Stimulated activated naive CD8-positive, alpha-beta T cell treated with anti-CD3 and anti-CD28 coated beads, Interleukin-15, amount 100 ng/mL, for 72 hours (primary cell): Measurements from ENCODE around the gene ZNF432.
"Not testable (repeated sequence)": the region's sequence is repeated elsewhere in the genome, so short reads cannot be mapped to it uniquely, and the experiment has no call there.

Experiments
- ATAC-seq: fragments of 150-1000 bp; cut with Tn5 transposase; 2 replicates; pipeline ENCODE4 v1.10.0; 2021; ENCODE audit warnings: mild to moderate bottlenecking, moderate library complexity
- DNase-seq, 2 donors: peaks; one replicate each; pipeline ENCODE4 v3.0.0; 2021 to 2022
- H3K27ac Mint-ChIP-seq, 2 donors: one replicate each; pipeline ENCODE4 v1.8.0; 2022; ENCODE audit warnings: mild to moderate bottlenecking in 2 of 2, mixed read lengths in 2 of 2, moderate library complexity in 2 of 2
- H3K27me3 Mint-ChIP-seq: one replicate; pipeline ENCODE4 v1.8.0; 2022; ENCODE audit warnings: mixed read lengths
- H3K4me1 Mint-ChIP-seq: one replicate; pipeline ENCODE4 v1.8.0; 2022; ENCODE audit warnings: mild to moderate bottlenecking, mixed read lengths
- H3K4me3 Mint-ChIP-seq, 2 donors: one replicate each; pipeline ENCODE4 v1.8.0; 2022; ENCODE audit warnings: mild to moderate bottlenecking in 2 of 2, mixed read lengths in 2 of 2, moderate library complexity in 1 of 2
- H3K9me3 Mint-ChIP-seq, 2 donors: one replicate each; pipeline ENCODE4 v1.8.0; 2022; ENCODE audit warnings: mixed read lengths in 2 of 2

Gene ZNF432

DNA sequence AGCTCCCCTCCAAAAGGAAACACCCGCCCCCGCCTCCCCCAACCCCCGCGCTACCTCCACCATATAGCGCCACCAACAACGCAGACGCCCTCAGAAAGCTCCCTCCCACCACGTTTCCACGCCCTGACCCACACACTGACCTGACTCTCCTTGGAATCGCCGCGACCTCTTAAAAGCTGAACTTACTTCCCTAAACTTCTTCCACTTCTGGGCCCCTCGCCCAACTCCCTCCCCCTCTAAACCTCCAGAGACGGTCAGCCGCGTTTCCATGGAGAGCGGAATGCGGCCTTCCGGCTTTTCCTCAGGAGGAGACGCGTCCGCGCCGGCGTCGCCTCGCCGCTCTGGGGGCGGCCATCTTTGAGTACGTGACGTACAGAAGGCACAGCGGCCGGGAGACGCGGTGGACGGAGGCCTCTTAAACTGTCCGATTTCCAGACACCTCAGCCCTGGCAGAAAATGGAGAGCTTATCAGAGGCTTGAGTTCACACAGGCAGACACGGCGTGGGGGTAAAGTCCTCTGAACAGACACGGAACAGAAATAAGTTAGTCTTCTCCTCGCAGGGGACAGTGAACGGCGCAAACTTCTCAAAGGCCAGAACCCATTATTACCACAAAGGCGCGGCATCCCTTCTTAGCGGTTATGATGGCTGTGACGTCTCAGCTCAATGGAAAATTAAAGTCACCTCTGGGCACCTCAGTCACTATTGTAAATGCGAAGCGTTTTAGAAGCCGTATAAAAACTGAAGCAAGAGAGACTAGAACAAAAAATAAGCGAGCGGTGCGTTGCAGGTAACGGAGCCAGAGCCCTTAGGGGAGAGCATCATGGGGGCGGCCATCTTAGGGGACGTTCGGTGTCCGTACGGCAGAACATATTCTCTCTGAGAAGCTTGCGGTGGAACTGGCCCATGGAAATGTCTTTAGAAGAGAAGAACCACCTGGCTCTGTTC is at the start of gene ZNF432:
Gene ZNF432, minus strand, starts transcription at position 284 of the 947 bp plus-strand sequence. CDS start 1,970 bp downstream, outside the sequence.
- peak; percentile 80 to 86 for DNase-seq
- H3K4me3 Mint-ChIP-seq, result peak within 1 kb of the TSS; percentile 91 to 100
- peaks cover 27% of the 10 kb centered on the region for H3K4me1 Mint-ChIP-seq
- H3K27me3 Mint-ChIP-seq, result no peaks in the 10 kb centered on the region
- peaks cover 32 to 42% of the 10 kb centered on the region in 2 donors for H3K9me3 Mint-ChIP-seq
- H3K27ac Mint-ChIP-seq, result peak within 1 kb of the TSS; percentile 100
- ATAC-seq, result peak; percentile 94

DNA sequence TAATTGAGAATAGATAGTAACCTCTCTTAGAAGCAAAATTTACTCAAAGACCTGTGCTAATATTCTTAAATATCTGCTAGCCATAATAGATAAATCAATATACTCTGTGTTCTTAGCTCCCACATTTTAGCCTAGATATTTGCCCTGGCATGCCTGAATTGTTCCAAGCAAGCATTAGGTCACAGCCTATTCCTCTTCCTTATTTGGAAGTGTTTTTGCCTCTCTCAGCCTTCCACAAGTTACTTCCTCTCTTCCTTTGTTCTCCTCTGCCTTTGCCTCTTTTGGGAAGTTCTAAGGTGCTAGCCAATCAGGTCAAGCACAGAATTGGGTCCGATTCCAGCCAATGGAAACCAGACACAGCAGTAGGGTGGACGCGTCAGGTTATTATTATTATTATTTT is 47.8 kb upstream of the ZNF432 start:
- not testable (repeated sequence) for H3K27me3 Mint-ChIP-seq, H3K27ac Mint-ChIP-seq, ATAC-seq, DNase-seq
- peaks cover 35 to 80% of the 10 kb centered on the region in 2 donors for H3K9me3 Mint-ChIP-seq
- peak overlapping the region in 1 of 2 donors; percentile 97 for H3K4me3 Mint-ChIP-seq
- peaks cover 25% of the 10 kb centered on the region for H3K4me1 Mint-ChIP-seq

DNA sequence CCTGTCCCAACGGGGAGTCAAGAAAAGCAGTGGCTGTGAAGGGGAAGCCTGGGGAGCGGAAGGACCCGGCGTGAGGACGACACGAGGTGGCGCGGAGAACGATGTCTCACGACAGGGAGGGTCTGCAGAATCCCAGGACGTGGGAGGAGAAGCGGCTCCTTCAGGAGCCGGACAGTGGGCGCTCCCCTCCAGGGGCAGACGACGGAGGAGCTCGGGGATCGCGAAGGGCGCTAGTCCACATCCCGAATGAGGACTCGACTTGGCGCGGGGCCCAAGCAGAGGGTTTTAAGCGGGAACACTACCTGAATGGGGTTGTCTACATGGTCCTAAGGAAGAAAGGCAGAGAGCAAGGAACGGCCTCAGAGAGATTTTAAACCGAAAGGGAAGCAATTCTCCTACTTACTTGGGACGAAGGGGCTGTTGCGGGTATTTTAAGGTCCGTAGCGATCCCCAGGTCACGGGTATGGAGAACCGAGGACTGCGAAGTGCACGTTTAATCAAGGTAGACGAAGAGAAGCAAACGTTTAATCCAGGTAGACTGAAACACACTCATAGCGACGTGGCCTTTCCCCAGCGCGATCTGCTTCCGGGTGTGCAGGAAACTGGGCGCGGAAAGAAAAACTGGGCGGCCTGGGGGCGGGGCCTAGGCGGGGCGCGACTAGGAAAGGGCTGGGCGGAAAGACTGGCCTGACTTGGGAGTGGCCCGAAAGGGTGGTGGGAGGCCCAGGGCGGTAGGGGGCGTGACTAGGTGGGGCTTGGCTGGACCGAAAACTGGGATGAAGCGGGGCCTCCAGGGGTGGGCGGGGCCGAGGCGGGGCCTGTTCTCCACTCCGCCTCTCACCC is 46.8 kb upstream of the ZNF432 start, which contains the start of gene ZNF841:
Gene ZNF841, minus strand, starts transcription at position 594 of the 843 bp plus-strand sequence. CDS start 10,964 bp downstream, outside the sequence.
- H3K9me3 Mint-ChIP-seq, result peaks cover 42 to 90% of the 10 kb centered on the region in 2 donors
- H3K27ac Mint-ChIP-seq, result peak within 1 kb of the TSS; percentile 98 to 99
- H3K27me3 Mint-ChIP-seq, result no peaks in the 10 kb centered on the region
- ATAC-seq (peak; percentile 99), DNase-seq (peak; percentile 85 to 92)
- H3K4me3 Mint-ChIP-seq, result peak within 1 kb of the TSS; percentile 94 to 97
- H3K4me1 Mint-ChIP-seq, result peaks cover 25% of the 10 kb centered on the region

DNA sequence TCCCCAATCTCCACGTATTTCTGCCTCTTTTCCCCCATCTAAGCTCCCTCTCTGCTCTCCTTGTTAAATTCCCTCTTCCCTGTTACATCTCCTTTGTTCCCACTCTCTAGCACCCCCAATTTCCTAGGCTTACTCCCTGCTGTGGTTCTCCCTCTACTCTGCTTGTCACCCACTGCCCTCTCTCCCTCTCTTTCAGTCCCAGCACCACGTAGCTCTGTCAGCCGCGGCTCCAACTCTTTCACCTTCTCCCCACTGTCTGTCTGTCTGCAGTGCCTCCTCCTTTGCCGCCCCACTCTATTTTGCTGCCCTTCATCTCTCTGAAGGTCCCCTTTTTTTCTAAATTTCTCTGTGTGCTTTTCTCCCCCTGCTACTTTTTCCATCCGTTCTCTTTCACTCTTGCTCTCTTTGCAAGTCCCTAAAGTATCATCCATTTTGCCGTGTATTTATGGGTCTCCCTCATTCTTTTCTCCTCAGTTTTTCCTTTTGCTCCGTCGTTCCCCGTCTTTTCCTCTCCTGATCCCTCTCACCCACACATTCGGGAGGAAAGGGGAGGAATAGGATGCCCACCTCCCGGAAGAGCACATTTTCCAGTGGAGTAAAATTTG is 46.0 kb upstream of the ZNF432 start:
- H3K4me3 Mint-ChIP-seq, result peak overlapping the region; percentile 94 to 97
- peak overlapping the region; percentile 98 to 99 for H3K27ac Mint-ChIP-seq
- H3K4me1 Mint-ChIP-seq, result peaks cover 25% of the 10 kb centered on the region
- H3K27me3 Mint-ChIP-seq, result no peaks in the 10 kb centered on the region
- DNase-seq (no peak), ATAC-seq (no peak)
- H3K9me3 Mint-ChIP-seq, result peaks cover 40 to 91% of the 10 kb centered on the region in 2 donors

DNA sequence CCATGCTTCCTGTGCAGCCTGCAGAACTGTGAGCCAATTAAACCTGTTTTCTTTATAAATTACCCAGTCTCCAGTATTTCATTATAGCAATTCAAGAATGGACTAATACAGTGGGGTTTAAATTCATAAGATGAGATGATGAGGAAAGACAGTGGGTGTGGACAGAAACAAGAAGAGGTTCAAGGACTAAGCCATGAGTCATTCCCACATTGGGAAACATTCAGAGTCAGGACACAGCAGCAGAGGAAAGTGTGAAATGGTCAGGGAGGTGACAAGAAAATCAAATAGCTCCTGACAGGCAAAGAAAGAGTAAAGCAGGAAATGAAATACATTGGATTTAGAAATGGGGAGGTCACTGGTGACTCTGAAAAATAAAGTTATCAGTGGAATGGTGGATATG is 37.8 kb upstream of the ZNF432 start:
- peak overlapping the region in 1 of 2 donors; percentile 2 for H3K27ac Mint-ChIP-seq
- no peak overlapping the region for H3K4me3 Mint-ChIP-seq
- DNase-seq, result no peak
- H3K4me1 Mint-ChIP-seq, result no peaks in the 10 kb centered on the region
- no peak for ATAC-seq
- H3K27me3 Mint-ChIP-seq, result no peaks in the 10 kb centered on the region
- H3K9me3 Mint-ChIP-seq, result peaks cover 66 to 77% of the 10 kb centered on the region in 2 donors

DNA sequence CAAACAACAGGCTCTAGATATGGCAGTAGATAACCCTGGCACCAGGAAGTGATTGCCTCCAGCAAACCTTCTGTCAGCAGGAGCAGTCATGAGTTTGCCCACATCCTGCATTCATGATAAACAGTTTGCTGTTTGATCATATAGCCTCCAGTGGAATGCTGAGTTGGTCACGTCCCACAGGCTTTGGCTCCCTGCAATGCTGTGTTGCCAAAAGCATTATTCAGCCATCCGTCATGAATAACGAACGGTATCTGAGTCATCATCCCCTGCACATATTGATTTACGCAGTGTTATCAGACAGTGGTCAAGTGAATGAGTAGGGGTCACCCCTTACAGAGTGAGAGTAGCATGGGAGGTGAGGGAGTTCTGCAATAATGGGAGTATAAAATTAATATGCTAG is 21.9 kb upstream of the ZNF432 start:
- Mint-ChIP-seq H3K27me3 (no peaks in the 10 kb centered on the region), H3K4me1 (no peaks in the 10 kb centered on the region), H3K4me3 (no peak overlapping the region), H3K27ac (no peak overlapping the region), H3K9me3 (peaks cover 60 to 68% of the 10 kb centered on the region in 2 donors)
- ATAC-seq (no peak), DNase-seq (no peak)

DNA sequence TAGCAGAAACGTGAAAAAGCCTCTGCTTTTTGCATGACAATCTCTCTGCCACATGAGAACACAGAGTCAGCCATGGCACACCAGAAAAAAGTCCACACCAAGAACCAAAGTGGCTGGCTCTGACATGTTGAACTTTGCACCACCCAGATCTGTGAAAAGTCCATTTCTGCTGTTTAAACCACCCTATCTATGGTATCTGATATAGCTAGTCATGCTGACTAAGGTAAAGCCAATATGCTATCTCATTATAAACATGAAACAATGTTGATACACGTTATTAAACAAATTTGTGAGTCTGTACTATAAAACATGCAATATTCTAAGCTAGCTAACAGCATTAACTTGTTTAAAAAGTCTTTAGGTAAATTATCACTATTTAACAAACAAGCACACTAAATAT is 21.0 kb upstream of the ZNF432 start:
- H3K9me3 Mint-ChIP-seq, result peaks cover 60 to 67% of the 10 kb centered on the region in 2 donors
- no peak overlapping the region for H3K4me3 Mint-ChIP-seq
- no peak for DNase-seq
- no peaks in the 10 kb centered on the region for H3K4me1 Mint-ChIP-seq
- H3K27ac Mint-ChIP-seq, result no peak overlapping the region
- no peak for ATAC-seq
- H3K27me3 Mint-ChIP-seq, result no peaks in the 10 kb centered on the region

DNA sequence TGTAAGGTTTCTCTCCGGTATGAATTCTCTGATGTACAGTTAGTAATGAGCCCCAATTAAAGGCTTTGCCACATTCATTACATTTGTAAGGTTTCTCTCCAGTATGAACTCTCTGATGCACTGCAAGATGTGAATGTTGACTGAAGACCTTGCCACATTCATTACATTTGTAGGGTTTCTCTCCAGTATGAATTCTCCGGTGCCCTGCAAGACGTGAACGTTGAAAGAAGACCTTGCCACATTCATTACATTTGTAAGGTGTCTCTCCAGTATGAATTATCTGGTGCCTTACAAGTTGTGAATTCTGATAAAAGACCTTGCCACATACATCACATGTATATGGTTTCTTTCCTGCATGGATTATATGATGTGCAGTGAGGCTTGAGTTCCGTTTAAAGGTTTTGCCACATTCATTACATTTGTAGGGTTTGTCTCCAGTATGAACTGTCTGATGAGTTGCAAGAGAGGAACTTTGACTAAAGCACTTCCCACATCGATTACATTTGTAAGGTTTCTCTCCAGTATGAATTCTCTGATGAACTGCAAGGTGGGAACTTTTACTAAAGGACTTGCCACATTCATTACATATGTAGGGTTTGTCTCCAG is 17.7 kb upstream of the ZNF432 start:
- H3K27me3 Mint-ChIP-seq, result no peaks in the 10 kb centered on the region
- peaks cover 58 to 64% of the 10 kb centered on the region in 2 donors for H3K9me3 Mint-ChIP-seq
- H3K27ac Mint-ChIP-seq, result no peak overlapping the region
- H3K4me3 Mint-ChIP-seq, result no peak overlapping the region
- H3K4me1 Mint-ChIP-seq, result no peaks in the 10 kb centered on the region
- no peak for ATAC-seq
- DNase-seq, result no peak

DNA sequence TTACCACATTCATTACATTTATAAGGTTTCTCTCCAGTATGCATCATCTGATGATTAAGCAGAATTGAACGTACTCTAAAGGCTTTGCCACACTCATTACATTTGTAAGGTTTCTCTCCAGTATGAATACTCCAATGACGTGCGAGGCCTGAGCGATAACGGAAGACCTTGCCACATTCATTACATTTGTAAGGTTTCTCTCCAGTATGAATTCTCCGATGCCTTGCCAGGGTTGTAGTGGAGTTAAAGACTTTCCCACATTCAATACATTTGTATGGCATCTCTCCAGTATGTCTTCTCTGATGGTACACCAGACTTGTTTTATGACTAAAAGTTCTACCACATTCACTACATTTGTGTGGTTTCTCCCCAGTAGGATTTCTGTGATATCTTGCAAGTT is 16.8 kb upstream of the ZNF432 start:
- no peak overlapping the region for H3K4me3 Mint-ChIP-seq
- no peaks in the 10 kb centered on the region for H3K4me1 Mint-ChIP-seq
- H3K27ac Mint-ChIP-seq, result no peak overlapping the region
- H3K27me3 Mint-ChIP-seq, result no peaks in the 10 kb centered on the region
- ATAC-seq, result no peak
- peaks cover 58 to 64% of the 10 kb centered on the region in 2 donors for H3K9me3 Mint-ChIP-seq
- DNase-seq, result no peak

DNA sequence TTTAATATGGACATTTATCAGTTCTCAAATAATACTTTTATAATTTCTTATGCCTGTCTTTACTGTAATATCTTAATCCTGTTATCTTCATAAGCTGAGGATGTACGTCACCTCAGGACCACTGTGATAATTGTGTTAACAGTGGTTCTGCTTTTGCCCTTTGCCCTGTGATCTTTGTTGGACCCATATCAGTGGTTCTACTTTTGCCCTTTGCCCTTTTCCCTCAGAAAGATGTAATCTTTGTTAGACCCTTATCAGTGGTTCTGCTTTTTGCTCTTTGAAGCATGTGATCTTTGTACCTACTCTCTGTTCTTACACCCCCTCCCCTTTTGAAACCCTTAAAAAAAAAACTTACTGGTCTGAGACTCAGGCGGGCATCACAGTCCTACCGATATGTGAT is 7.8 kb upstream of the ZNF432 start:
- ATAC-seq, H3K4me3 Mint-ChIP-seq: not testable (repeated sequence)

DNA sequence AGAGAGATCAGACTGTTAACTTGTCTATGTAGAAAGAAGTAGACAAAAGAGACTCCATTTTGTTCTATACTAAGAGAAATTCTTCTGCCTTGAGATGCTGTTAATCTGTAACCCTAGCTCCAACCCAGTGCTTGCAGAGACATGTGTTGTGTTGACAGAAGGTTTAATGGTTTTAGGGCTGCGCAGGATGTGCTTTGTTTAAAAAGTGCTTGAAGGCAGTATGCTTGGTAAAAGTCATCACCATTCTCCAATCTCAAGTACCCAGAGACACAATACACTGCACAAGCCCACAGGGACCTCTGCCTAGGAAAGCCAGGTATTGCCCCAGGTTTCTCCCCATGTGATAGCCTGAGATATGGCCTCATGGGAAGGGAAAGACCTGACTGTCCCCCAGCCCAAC is 3.1 kb upstream of the ZNF432 start:
- not testable (repeated sequence) for H3K27ac Mint-ChIP-seq, ATAC-seq, H3K4me3 Mint-ChIP-seq, H3K27me3 Mint-ChIP-seq, DNase-seq
- H3K9me3 Mint-ChIP-seq, result peaks cover 43 to 60% of the 10 kb centered on the region in 2 donors
- H3K4me1 Mint-ChIP-seq, result peaks cover 27% of the 10 kb centered on the region

More for the DNA sequence above, 7.8 kb upstream of the ZNF432 start:
- H3K27me3 Mint-ChIP-seq, H3K4me1 Mint-ChIP-seq, H3K27ac Mint-ChIP-seq, DNase-seq: not testable (repeated sequence)
- peaks cover 48 to 74% of the 10 kb centered on the region in 2 donors for H3K9me3 Mint-ChIP-seq

DNA sequence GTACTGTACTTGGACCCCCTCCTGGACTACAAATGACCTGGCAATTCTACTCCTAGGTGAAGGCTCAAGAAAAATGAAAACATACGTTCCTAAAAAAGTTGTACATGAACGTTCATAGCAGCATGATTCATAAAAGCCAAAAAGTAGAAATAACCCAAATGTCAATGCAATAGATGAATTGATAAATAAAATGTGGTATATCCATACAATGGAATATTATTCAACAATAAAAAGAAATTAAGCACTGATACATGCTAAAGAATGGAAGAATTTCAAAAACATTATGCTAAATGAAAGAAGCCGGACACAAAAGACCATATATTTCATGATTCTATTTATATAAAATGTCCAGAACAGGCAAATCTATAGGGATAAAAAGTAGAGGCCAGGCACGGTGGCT is 9.5 kb downstream of the ZNF432 start:
- no peak for DNase-seq
- ATAC-seq, result no peak
- H3K27ac Mint-ChIP-seq, result no peak overlapping the region
- H3K9me3 Mint-ChIP-seq, result peaks cover 55 to 65% of the 10 kb centered on the region in 2 donors
- H3K27me3 Mint-ChIP-seq, result no peaks in the 10 kb centered on the region
- H3K4me3 Mint-ChIP-seq, result no peak overlapping the region
- H3K4me1 Mint-ChIP-seq, result no peaks in the 10 kb centered on the region

DNA sequence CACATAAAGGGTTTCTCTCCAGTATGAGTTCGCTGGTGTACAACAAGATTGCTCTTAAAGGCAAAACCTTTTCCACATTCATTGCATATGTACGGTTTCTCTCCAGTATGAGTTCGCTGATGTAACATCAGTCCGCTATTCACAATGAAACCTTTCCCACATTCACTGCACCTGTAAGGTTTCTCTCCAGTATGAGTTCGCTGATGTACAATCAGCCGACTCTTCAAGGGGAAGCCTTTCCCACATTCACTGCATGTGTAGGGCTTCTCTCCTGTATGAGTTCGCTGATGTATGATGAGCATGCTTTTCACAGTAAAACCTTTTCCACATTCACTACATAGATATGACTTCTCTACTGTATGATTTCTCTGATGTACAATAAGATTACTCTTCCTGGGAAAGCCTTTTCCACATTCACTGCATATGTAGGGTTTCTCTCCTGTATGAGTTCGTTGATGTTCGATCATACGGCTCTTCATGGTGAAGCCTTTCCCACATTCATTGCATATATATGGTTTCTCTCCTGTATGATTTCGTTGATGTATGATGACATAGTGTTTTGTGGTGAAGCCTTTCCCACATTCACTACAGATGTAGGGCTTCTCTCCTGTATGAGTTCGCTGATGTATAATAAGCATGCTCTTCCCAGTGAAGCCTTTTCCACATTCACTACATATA is 14.4 kb downstream of the ZNF432 start:
- DNase-seq (no peak), ATAC-seq (no peak)
- Mint-ChIP-seq H3K9me3 (peaks cover 53 to 62% of the 10 kb centered on the region in 2 donors), H3K27me3 (no peaks in the 10 kb centered on the region), H3K4me3 (no peak overlapping the region), H3K4me1 (no peaks in the 10 kb centered on the region), H3K27ac (peak overlapping the region in 1 of 2 donors; percentile 13)

DNA sequence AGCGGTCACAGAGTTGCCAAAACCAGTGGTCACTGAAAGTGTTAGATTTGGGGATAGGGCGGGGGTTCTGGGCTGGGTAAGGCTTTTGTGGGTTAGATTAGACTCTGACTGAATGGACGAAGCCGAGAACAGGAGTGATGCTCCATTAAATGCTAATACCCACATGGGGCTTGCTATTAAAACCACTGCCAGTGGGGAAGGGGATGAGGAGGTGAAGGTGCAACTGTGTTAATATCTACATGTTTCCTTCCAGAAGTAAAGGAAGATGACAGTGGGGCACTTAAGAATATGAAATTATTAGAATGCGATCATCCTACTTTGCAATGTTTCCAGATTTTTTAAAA is 19.9 kb downstream of the ZNF432 start:
- Mint-ChIP-seq H3K27ac (peak overlapping the region; percentile 97 to 98), H3K9me3 (peaks cover 31 to 54% of the 10 kb centered on the region in 2 donors), H3K4me3 (peak overlapping the region; percentile 88 to 93), H3K4me1 (peaks cover 24% of the 10 kb centered on the region), H3K27me3 (no peaks in the 10 kb centered on the region)
- DNase-seq, result no peak
- peak; percentile 55 for ATAC-seq
